Measurements from ENCODE around the gene PNPLA7.

GRCh38 chr9:137583957-137584356 lies 33.8 kb upstream of the PNPLA7 start:
- TF ChIP-seq CTCF (IDR thresholded peaks at IDR 0.05) (no peak), POLR2A (IDR thresholded peaks at IDR 0.05) (no peak)
